IMR-90 (cell line): ENCODE results near the gene PPP6R3. TPM values are rescaled to one million over a fixed set of nuclear protein-coding genes. Genes with fewer than 3 reads are reported as not detected.

Experiments used
- ATAC-seq: fragments of 200-7000 bp; cut with Tn5 transposase; 2 replicates; pipeline ENCODE4 v1.9.1; 2020; ENCODE audit warnings: low read depth, mild to moderate bottlenecking, moderate library complexity
- BruUV-seq: library from RNA; stranded (reverse); fragments of 400-500 nt; replicated peaks from 2 replicates; lab custom pipeline; 2021; lab: Mats Ljungman, UMichigan
- CTCF ChIA-PET: fragments of 300-600 bp; formaldehyde crosslinking; extraction: SDS; loops from one replicate; lab custom pipeline; 2021; ENCODE audit warnings: antibody characterized with exemption; lab: Yijun Ruan, JAX
- POLR2A ChIA-PET: fragments of 300-600 bp; sonication (Branson Sonifier 250); formaldehyde crosslinking; loops from one replicate; lab custom pipeline; 2022; ENCODE audit warnings: antibody characterized with exemption; ENCODE audit not compliant: unreplicated experiment; lab: Charles Lee
- DNase-seq: peaks from one replicate; pipeline ENCODE4 v3.0.0; 2013
- H2AFZ ChIP-seq: replicated peaks from 2 replicates; pipeline ENCODE3; 2013; ENCODE audit warnings: low read length, mild to moderate bottlenecking; ENCODE audit not compliant: poor library complexity
- H2AK5ac ChIP-seq: 2 replicates; pipeline ENCODE4 v1.6.1; 2013; ENCODE audit warnings: low read depth, low read length, inconsistent platforms
- H2AK9ac ChIP-seq: replicated peaks from 2 replicates; pipeline ENCODE3; 2013; ENCODE audit warnings: mild to moderate bottlenecking, low read depth, low read length, moderate library complexity; ENCODE audit not compliant: poor library complexity
- H2BK120ac ChIP-seq: 2 replicates; pipeline ENCODE4 v1.6.1; 2013; ENCODE audit warnings: low read depth, low read length, inconsistent platforms
- H2BK15ac ChIP-seq: 3 replicates; pipeline ENCODE4 v1.6.1; 2013; ENCODE audit warnings: low read depth, low read length, inconsistent platforms
- H2BK20ac ChIP-seq: 2 replicates; pipeline ENCODE4 v1.6.1; 2013; ENCODE audit warnings: low read depth, mild to moderate bottlenecking, inconsistent platforms, low read length, moderate library complexity
- H2BK5ac ChIP-seq: 2 replicates; pipeline ENCODE4 v1.6.1; 2013; ENCODE audit warnings: mild to moderate bottlenecking, low read depth, low read length, inconsistent platforms; ENCODE audit not compliant: poor library complexity, severe bottlenecking
- H3K14ac ChIP-seq: replicated peaks from 2 replicates; pipeline ENCODE4 v1.6.1; 2013; ENCODE audit warnings: low read depth, low read length, inconsistent platforms
- H3K18ac ChIP-seq: 2 replicates; pipeline ENCODE4 v1.6.1; 2013; ENCODE audit warnings: low read depth, low read length, control low read depth
- H3K23ac ChIP-seq: 2 replicates; pipeline ENCODE4 v1.6.1; 2013; ENCODE audit warnings: low read depth, low read length, inconsistent platforms
- H3K27ac ChIP-seq: 2 replicates; pipeline ENCODE4 v1.5.1; 2013; ENCODE audit warnings: mild to moderate bottlenecking, control low read depth, low read length; ENCODE audit not compliant: insufficient read depth
- H3K27me3 ChIP-seq: 2 replicates; pipeline ENCODE4 v1.6.1; 2013; ENCODE audit warnings: low read length; ENCODE audit not compliant: control insufficient read depth, insufficient read depth
- H3K36me3 ChIP-seq: 2 replicates; pipeline ENCODE4 v1.6.1; 2013; ENCODE audit warnings: low read length, mixed read lengths; ENCODE audit not compliant: control insufficient read depth, insufficient read depth
- H3K4ac ChIP-seq: 2 replicates; pipeline ENCODE4 v1.6.1; 2013; ENCODE audit warnings: low read depth, low read length, inconsistent platforms
- H3K4me1 ChIP-seq: 2 replicates; pipeline ENCODE4 v1.6.1; 2013; ENCODE audit warnings: low read length, mixed read lengths; ENCODE audit not compliant: control insufficient read depth, insufficient read depth
- H3K4me2 ChIP-seq: 2 replicates; pipeline ENCODE4 v1.6.1; 2013; ENCODE audit warnings: low read depth, mild to moderate bottlenecking, control low read depth, low read length, moderate library complexity
- H3K4me3 ChIP-seq: 2 replicates; pipeline ENCODE4 v1.5.1; 2013; ENCODE audit warnings: low read depth, mild to moderate bottlenecking, control low read depth, low read length, moderate library complexity; ENCODE audit not compliant: insufficient read depth
- H3K56ac ChIP-seq: 2 replicates; pipeline ENCODE4 v1.6.1; 2013; ENCODE audit warnings: low read length, inconsistent platforms; ENCODE audit not compliant: insufficient read depth; ENCODE audit errors: extremely low read depth
- H3K79me1 ChIP-seq, 2 experiments: 2 replicates each; pipeline ENCODE4 v1.6.1; 2013; ENCODE audit warnings: low read length in 2 of 2, inconsistent platforms in 1 of 2, low read depth in 1 of 2
- H3K9ac ChIP-seq: 2 replicates; pipeline ENCODE4 v1.6.1; 2013; ENCODE audit warnings: low read depth, low read length, control low read depth
- H3K9me1 ChIP-seq: 2 replicates; pipeline ENCODE4 v1.6.1; 2013; ENCODE audit warnings: low read length, inconsistent platforms; ENCODE audit not compliant: insufficient read depth
- H3K9me3 ChIP-seq: 2 replicates; pipeline ENCODE4 v1.6.1; 2013; ENCODE audit warnings: low read length; ENCODE audit not compliant: control insufficient read depth, insufficient read depth
- H4K20me1 ChIP-seq: 2 replicates; pipeline ENCODE4 v1.6.1; 2013; ENCODE audit warnings: low read length, inconsistent platforms; ENCODE audit not compliant: insufficient read depth
- H4K5ac ChIP-seq: 2 replicates; pipeline ENCODE4 v1.6.1; 2013; ENCODE audit warnings: mild to moderate bottlenecking, low read depth, low read length, control low read depth
- H4K8ac ChIP-seq, 2 experiments: 2 replicates each; pipeline ENCODE4 v1.6.1; 2013; ENCODE audit warnings: low read depth in 2 of 2, low read length in 2 of 2, control low read depth in 1 of 2, inconsistent platforms in 1 of 2
- H4K91ac ChIP-seq: 2 replicates; pipeline ENCODE4 v1.6.1; 2013; ENCODE audit warnings: low read depth, low read length, inconsistent platforms; ENCODE audit not compliant: insufficient read depth
- CTCF ChIP-seq: conservative IDR thresholded peaks from 2 replicates; pipeline ENCODE4 v1.5.1; 2012; ENCODE audit warnings: mild to moderate bottlenecking, low read depth, low read length, improper control_type of control experiment
- ELK1 ChIP-seq: fragments of 150-350 bp; IDR thresholded peaks from 2 replicates; pipeline ENCODE4 v1.6.1; 2016; ENCODE audit warnings: low read depth, mild to moderate bottlenecking, low read length, moderate library complexity, borderline replicate concordance
- NFE2L2 ChIP-seq: fragments of 150-350 bp; IDR thresholded peaks from 2 replicates; pipeline ENCODE4 v1.6.1; 2016; ENCODE audit warnings: low read depth, mild to moderate bottlenecking, low read length
- RAD21 ChIP-seq: IDR thresholded peaks from 2 replicates; pipeline ENCODE4 v1.6.1; 2012; ENCODE audit warnings: low read length, improper control_type of control experiment
- WGBS, 2 experiments: methylation state at CpG; one replicate each; pipeline versions ENCODE4 v1.1.5 to v1.1.7; 2013; ENCODE audit warnings: missing lambda C conversion rate in 2 of 2; ENCODE audit not compliant: insufficient read length in 1 of 2; ENCODE audit errors: extremely low coverage in 2 of 2; 5-methylcytosine and 5-hydroxymethylcytosine counted together
- dilution Hi-C: fragments of 300-500 bp; cut with HindIII; formaldehyde crosslinking; loops from one replicate; pipeline ENCODE4 v1.14.3; 2018; ENCODE audit warnings: low sequenced_read_pairs; ENCODE audit not compliant: unreplicated experiment
- in situ Hi-C: fragments of 300-500 bp; cut with MboI; formaldehyde crosslinking; loops from 3 replicates; pipeline ENCODE4 v1.14.3; 2019; ENCODE audit warnings: low sequenced_read_pairs, inconsistent platforms, mixed read lengths
- intact Hi-C: fragments of 100-400 bp; cut with micrococcal nuclease; formaldehyde crosslinking; loops from 2 replicates; pipeline ENCODE4 v1.10.0; 2022
- polyA plus RNA-seq, 3 experiments: library from polyadenylated mRNA; depleted of rRNA; stranded (reverse); fragments of >200 nt; gene quantifications; 2 replicates each; pipeline ENCODE4 v1.2.3, GENCODE V29; 2012; ENCODE audit warnings: low replicate concordance in 1 of 3
- total RNA-seq: library from RNA; depleted of rRNA; stranded (reverse); fragments of >200 nt; gene quantifications from 2 replicates; pipeline ENCODE4 v1.2.3, GENCODE V29; 2012

PPP6R3 gene
- total and polyA plus RNA-seq, 2 of the 4 experiments (the other 2 are of a cell fraction): 29.0 to 123 TPM

GRCh38 chr11:68652683-68653156, 192.2 kb downstream of the PPP6R3 start:
- H3K4me1 ChIP-seq: no peaks in the 10 kb centered on the region
- intact Hi-C loops: no loop called here
- in situ Hi-C loops: no loop called here
- H4K91ac ChIP-seq: no peak overlapping the region
- H4K8ac ChIP-seq: no peak overlapping the region
- dilution Hi-C loops: no loop called here
- no peak overlapping the region for H3K4ac ChIP-seq
- H2BK20ac ChIP-seq: no peak overlapping the region
- no peaks in the 10 kb centered on the region for H3K9me1 ChIP-seq
- TF ChIP-seq CTCF: no peak
- no peak for TF ChIP-seq NFE2L2
- no peak for TF ChIP-seq RAD21
- TF ChIP-seq ELK1: no peak
- DNase-seq: no peak
- no peak overlapping the region for H4K5ac ChIP-seq
- H3K14ac ChIP-seq: no peak overlapping the region
- no peak overlapping the region for H3K4me2 ChIP-seq
- no peak overlapping the region for H3K23ac ChIP-seq
- no peak overlapping the region for H3K4me3 ChIP-seq
- no peaks in the 10 kb centered on the region for H4K20me1 ChIP-seq
- 87% methylated on average over 3 of the region's 12 CpGs; no CpG with 5 or more reads in 1 of the 2 experiments for WGBS, 2 experiments
- no peak overlapping the region for H3K9ac ChIP-seq
- no peak for ATAC-seq
- peaks cover 30% of the 10 kb centered on the region for H3K27me3 ChIP-seq
- CTCF ChIA-PET: no interaction called here
- no peaks in the 10 kb centered on the region for H3K79me1 ChIP-seq
- H3K56ac ChIP-seq: no peak overlapping the region
- no peak overlapping the region for H2AK5ac ChIP-seq
- no peak overlapping the region for H2BK15ac ChIP-seq
- no peak overlapping the region for H2BK5ac ChIP-seq
- H2AK9ac ChIP-seq: no peak overlapping the region
- POLR2A ChIA-PET: no interaction called here
- no peaks in the 10 kb centered on the region for H3K36me3 ChIP-seq
- no peak overlapping the region for H2AFZ ChIP-seq
- no peak overlapping the region for H2BK120ac ChIP-seq
- BruUV-seq: no TSS peak
- no peak overlapping the region for H3K18ac ChIP-seq
- no peak overlapping the region for H3K27ac ChIP-seq
- H3K9me3 ChIP-seq: peaks cover 9% of the 10 kb centered on the region
